Body of pancreas (tissue), 4 donors: ENCODE measurements around the gene OTUB2.

Experiments used
- CTCF ChIP-seq, 7 experiments: fragments of 450-650 bp in 4 of 7; fragments of 200-600 bp in 3 of 7; sonication (generic) in 3 of 7; IDR thresholded peaks; one replicate each; pipeline ENCODE4 v1.5.1; 2016 to 2019; ENCODE audit warnings: antibody characterized with exemption in 7 of 7
- POLR2A ChIP-seq, 3 donors: fragments of 450-650 bp; IDR thresholded peaks; one replicate each; pipeline ENCODE4 v1.6.1; 2016; ENCODE audit warnings: antibody characterized with exemption in 3 of 3, mild to moderate bottlenecking in 2 of 3

DNA sequence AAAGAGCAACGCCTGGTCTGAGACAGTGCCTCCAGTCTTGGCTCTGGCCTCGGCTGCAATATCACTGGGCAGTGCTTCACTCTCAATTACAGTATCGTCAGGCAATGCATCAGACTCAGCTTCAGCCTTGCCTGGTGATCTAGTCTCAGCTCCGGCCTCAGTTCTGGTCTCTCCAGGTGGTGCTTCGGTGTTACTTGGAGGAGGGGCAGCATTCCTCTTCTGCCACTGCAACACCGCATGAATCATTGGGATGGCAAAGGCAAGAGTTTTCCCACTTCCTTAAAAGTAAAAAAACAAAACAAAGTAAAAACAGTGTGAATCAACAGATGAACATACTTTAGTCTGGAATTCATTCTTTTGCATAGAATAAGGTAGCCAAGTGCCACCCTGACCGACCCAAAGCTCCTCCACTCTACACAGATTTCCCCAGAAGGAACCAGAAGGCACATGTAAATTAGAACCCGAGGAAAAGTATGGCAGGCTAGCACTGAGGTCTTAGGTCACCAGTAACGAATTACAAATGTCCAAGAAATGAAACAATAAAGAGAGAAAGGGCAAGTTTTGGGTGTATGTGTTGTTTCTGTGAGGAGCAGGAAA, 36.3 kb downstream of the OTUB2 start:
- TF ChIP-seq CTCF (IDR thresholded peaks at IDR 0.05), result no peak
- TF ChIP-seq POLR2A (IDR thresholded peaks at IDR 0.05), result no peak
